GM12872 (cell line): ENCODE data around the gene NPR3.

Experiments
- CTCF ChIP-seq: IDR thresholded peaks from 3 replicates; pipeline ENCODE4 v1.5.1; 2011; ENCODE audit warnings: low read depth, mild to moderate bottlenecking, low read length, moderate library complexity; ENCODE audit not compliant: insufficient read depth

Gene NPR3

GRCh38 chr5:32710550-32711361 lies at the start of gene NPR3:
TSS of gene NPR3 (plus strand) at chr5:32711321. CDS start at chr5:32711777, 456 bp downstream.
- no peak for TF ChIP-seq CTCF

- no peak for TF ChIP-seq CTCF
These were observed 46.6 kb upstream of the NPR3 start for GRCh38 chr5:32664523-32664922.

- TF ChIP-seq CTCF = no peak
These were observed 42.6 kb upstream of the NPR3 start for GRCh38 chr5:32668552-32668951.

- TF ChIP-seq CTCF = no peak
These were observed 37.8 kb upstream of the NPR3 start for GRCh38 chr5:32673272-32673671.

- TF ChIP-seq CTCF = no peak
These were observed 34.1 kb upstream of the NPR3 start for GRCh38 chr5:32677023-32677422.

GRCh38 chr5:32678472-32678871 lies 32.6 kb upstream of the NPR3 start:
- TF ChIP-seq CTCF = no peak

GRCh38 chr5:32679218-32679617 lies 31.9 kb upstream of the NPR3 start:
- no peak for TF ChIP-seq CTCF
